ENCODE data around the gene CNTN2. TPM values are rescaled to one million over a fixed set of nuclear protein-coding genes. Genes with fewer than 3 reads are reported as not detected.
A peak's percentile ranks its signal among the peaks of the same experiment; 100 is the strongest.

The CNTN2 gene
- polyA plus RNA-seq, 1 donor (not counting 4 experiments of a cell fraction or from before 2014, with no cell fraction given) = not detected

- H2AFZ ChIP-seq (ENCODE audit: control insufficient read depth, low read length) = no peak overlapping the region
- H3K4me3 ChIP-seq (ENCODE audit: control insufficient read depth in 2 of 3, extremely low read depth in 1 of 3, insufficient read depth in 2 of 3, low read depth in 1 of 3, low read length in 3 of 3) = no peak overlapping the region
- no peak overlapping the region for H3K4me2 ChIP-seq (ENCODE audit: control insufficient read depth, extremely low read depth, insufficient read depth, low read depth, low read length)
- DNase-seq (ENCODE audit: low read depth, low spot score) = no peak
- H3K9ac ChIP-seq (ENCODE audit: control insufficient read depth, extremely low read depth, insufficient read depth, low read length) = no peak overlapping the region
- no peaks in the 10 kb centered on the region for H3K9me1 ChIP-seq (ENCODE audit: control insufficient read depth, extremely low read depth, insufficient read depth, low read length)
- no peaks in the 10 kb centered on the region for H3K36me3 ChIP-seq (ENCODE audit: control insufficient read depth in 2 of 2, extremely low read depth in 1 of 2, insufficient read depth in 2 of 2, low read length in 2 of 2)
- no peaks in the 10 kb centered on the region for H3K9me3 ChIP-seq (ENCODE audit: control insufficient read depth, low read depth, low read length)
- peaks cover 20% of the 10 kb centered on the region for H3K4me1 ChIP-seq (ENCODE audit: control insufficient read depth, extremely low read depth, insufficient read depth, low read length)
- H3K27me3 ChIP-seq (ENCODE audit: control insufficient read depth, extremely low read depth, insufficient read depth, low read length) = no peaks in the 10 kb centered on the region
- TF ChIP-seq, protein P1, sequence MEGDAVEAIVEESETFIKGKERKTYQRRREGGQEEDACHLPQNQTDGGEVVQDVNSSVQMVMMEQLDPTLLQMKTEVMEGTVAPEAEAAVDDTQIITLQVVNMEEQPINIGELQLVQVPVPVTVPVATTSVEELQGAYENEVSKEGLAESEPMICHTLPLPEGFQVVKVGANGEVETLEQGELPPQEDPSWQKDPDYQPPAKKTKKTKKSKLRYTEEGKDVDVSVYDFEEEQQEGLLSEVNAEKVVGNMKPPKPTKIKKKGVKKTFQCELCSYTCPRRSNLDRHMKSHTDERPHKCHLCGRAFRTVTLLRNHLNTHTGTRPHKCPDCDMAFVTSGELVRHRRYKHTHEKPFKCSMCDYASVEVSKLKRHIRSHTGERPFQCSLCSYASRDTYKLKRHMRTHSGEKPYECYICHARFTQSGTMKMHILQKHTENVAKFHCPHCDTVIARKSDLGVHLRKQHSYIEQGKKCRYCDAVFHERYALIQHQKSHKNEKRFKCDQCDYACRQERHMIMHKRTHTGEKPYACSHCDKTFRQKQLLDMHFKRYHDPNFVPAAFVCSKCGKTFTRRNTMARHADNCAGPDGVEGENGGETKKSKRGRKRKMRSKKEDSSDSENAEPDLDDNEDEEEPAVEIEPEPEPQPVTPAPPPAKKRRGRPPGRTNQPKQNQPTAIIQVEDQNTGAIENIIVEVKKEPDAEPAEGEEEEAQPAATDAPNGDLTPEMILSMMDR (optimal IDR thresholded peaks at IDR 0.05 in 1 of 3, IDR thresholded peaks at IDR 0.05 in 1 of 3, conservative IDR thresholded peaks at IDR 0.05 in 1 of 3; ENCODE audit: extremely low read depth in 1 of 3, insufficient read depth in 2 of 3, low read length in 3 of 3) = no peak
- no peak for TF ChIP-seq EZH2 (IDR thresholded peaks at IDR 0.05; ENCODE audit: low read length)
- FAIRE-seq = no peak
- dilution Hi-C loops (cut with MboI; ENCODE audit: extremely low pct_ligation_motif_present, low sequenced_read_pairs) = no loop called here
- no peak overlapping the region for H3K27ac ChIP-seq (ENCODE audit: control insufficient read depth, insufficient read depth, low read length)
- no peaks in the 10 kb centered on the region for H3K79me2 ChIP-seq (ENCODE audit: control insufficient read depth, insufficient read depth, low read length)
- no peaks in the 10 kb centered on the region for H4K20me1 ChIP-seq (ENCODE audit: control insufficient read depth, extremely low read depth, insufficient read depth, low read length)
Observed at GRCh38 chr1:205072286-205072685, 29.3 kb downstream of the CNTN2 start.

- Histone ChIP-seq H3K4me3 (ENCODE audit: control insufficient read depth in 2 of 3, extremely low read depth in 1 of 3, insufficient read depth in 2 of 3, low read depth in 1 of 3, low read length in 3 of 3) (no peak overlapping the region), H3K4me1 (ENCODE audit: control insufficient read depth, extremely low read depth, insufficient read depth, low read length) (peaks cover 20% of the 10 kb centered on the region), H2AFZ (ENCODE audit: control insufficient read depth, low read length) (no peak overlapping the region), H3K9me3 (ENCODE audit: control insufficient read depth, low read depth, low read length) (no peaks in the 10 kb centered on the region), H3K79me2 (ENCODE audit: control insufficient read depth, insufficient read depth, low read length) (no peaks in the 10 kb centered on the region), H3K9ac (ENCODE audit: control insufficient read depth, extremely low read depth, insufficient read depth, low read length) (peak overlapping the region; percentile 45), H4K20me1 (ENCODE audit: control insufficient read depth, extremely low read depth, insufficient read depth, low read length) (no peaks in the 10 kb centered on the region), H3K27ac (ENCODE audit: control insufficient read depth, insufficient read depth, low read length) (peak overlapping the region; percentile 70), H3K4me2 (ENCODE audit: control insufficient read depth, extremely low read depth, insufficient read depth, low read depth, low read length) (peak overlapping the region; percentile 62), H3K9me1 (ENCODE audit: control insufficient read depth, extremely low read depth, insufficient read depth, low read length) (no peaks in the 10 kb centered on the region), H3K36me3 (ENCODE audit: control insufficient read depth in 2 of 2, extremely low read depth in 1 of 2, insufficient read depth in 2 of 2, low read length in 2 of 2) (no peaks in the 10 kb centered on the region), H3K27me3 (ENCODE audit: control insufficient read depth, extremely low read depth, insufficient read depth, low read length) (no peaks in the 10 kb centered on the region)
- TF ChIP-seq, protein P1 (optimal IDR thresholded peaks at IDR 0.05 in 1 of 3, IDR thresholded peaks at IDR 0.05 in 1 of 3, conservative IDR thresholded peaks at IDR 0.05 in 1 of 3; ENCODE audit: extremely low read depth in 1 of 3, insufficient read depth in 2 of 3, low read length in 3 of 3) = no peak
- no peak for TF ChIP-seq EZH2 (IDR thresholded peaks at IDR 0.05; ENCODE audit: low read length)
- peak; percentile 55 for DNase-seq (ENCODE audit: low read depth, low spot score)
- dilution Hi-C loops (cut with MboI; ENCODE audit: extremely low pct_ligation_motif_present, low sequenced_read_pairs) = no loop called here
- peak; percentile 74 for FAIRE-seq
Observed at GRCh38 chr1:205072881-205073280, 29.9 kb downstream of the CNTN2 start.
